ENCODE data around the gene ERVMER34-1. TPM values are rescaled to one million over a fixed set of nuclear protein-coding genes. Genes with fewer than 3 reads are reported as not detected.

ERVMER34-1 gene
- total RNA-seq, 1 donor from 2014 or later = not detected

DNA sequence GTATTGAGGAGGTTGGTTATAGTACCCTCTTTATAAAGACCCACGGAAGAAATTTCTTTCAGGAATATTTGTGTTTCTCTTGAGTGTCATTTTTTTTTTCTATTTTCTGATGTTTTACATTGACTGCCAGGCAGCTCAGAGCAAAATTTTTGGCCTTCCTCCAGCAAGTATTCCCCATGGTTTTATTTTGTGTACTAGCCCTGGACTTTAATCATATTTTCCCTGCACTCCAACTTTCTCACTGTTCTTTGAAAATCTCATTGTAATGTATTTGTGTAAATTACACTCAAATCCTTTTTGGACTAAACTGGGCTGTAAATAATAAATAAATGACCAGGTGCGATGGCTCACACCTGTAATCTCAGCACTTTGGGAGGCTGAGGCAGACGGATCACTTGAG is 46.6 kb downstream of the ERVMER34-1 start:
- TF ChIP-seq CTCF (IDR thresholded peaks at IDR 0.05) = no peak
- DNase-seq (ENCODE audit: low spot score in 2 of 2) = no peak
- Histone ChIP-seq H3K9me3 (no peaks in the 10 kb centered on the region), H3K36me3 (no peaks in the 10 kb centered on the region), H3K4me1 (peaks cover 0 to 3% of the 10 kb centered on the region in 2 donors), H3K27me3 (no peaks in the 10 kb centered on the region), H3K4me3 (no peak overlapping the region), H3K27ac (no peak overlapping the region)
- intact Hi-C loops (cut with DNase I) = loop anchor here (5.0 kb wide), 1 partner anchor 452 kb away; no protein-coding TSS in a partner anchor

GRCh38 chr4:52704133-52704532 is 47.1 kb downstream of the ERVMER34-1 start:
- Histone ChIP-seq H3K27me3 (no peaks in the 10 kb centered on the region), H3K4me1 (peaks cover 0 to 3% of the 10 kb centered on the region in 2 donors), H3K36me3 (no peaks in the 10 kb centered on the region), H3K4me3 (no peak overlapping the region), H3K27ac (no peak overlapping the region), H3K9me3 (no peaks in the 10 kb centered on the region)
- TF ChIP-seq CTCF (IDR thresholded peaks at IDR 0.05) = no peak
- intact Hi-C loops (cut with DNase I) = no loop called here
- no peak for DNase-seq (ENCODE audit: low spot score in 2 of 2)

DNA sequence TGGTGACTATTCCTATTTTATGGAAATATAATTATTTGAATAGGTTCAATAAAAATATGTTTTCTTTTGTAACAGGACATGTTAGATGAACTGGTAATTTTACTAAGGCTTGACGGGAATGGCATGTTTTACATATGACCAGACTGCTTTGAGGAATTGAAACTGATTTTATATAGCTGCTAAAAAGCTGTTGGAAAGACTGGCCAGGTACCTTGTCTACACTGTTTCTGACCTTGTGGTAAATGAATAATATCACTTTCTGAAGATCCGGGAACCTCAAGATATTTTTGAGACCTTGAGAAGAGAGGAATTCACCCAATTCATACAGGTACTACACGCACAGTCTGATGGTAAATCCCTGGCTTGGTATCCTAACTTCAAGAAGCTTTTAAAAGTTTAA is 50.0 kb downstream of the ERVMER34-1 start:
- intact Hi-C loops (cut with DNase I) = no loop called here
- Histone ChIP-seq H3K27ac (no peak overlapping the region), H3K27me3 (no peaks in the 10 kb centered on the region), H3K4me1 (peaks cover 0 to 3% of the 10 kb centered on the region in 2 donors), H3K4me3 (no peak overlapping the region), H3K9me3 (no peaks in the 10 kb centered on the region), H3K36me3 (no peaks in the 10 kb centered on the region)
- no peak for DNase-seq (ENCODE audit: low spot score in 2 of 2)
- no peak for TF ChIP-seq CTCF (IDR thresholded peaks at IDR 0.05)

GRCh38 chr4:52694936-52695335 is 56.3 kb downstream of the ERVMER34-1 start:
- H3K27ac ChIP-seq = no peak overlapping the region
- no peak overlapping the region for H3K4me3 ChIP-seq
- H3K36me3 ChIP-seq = no peaks in the 10 kb centered on the region
- intact Hi-C loops (cut with DNase I) = no loop called here
- H3K4me1 ChIP-seq = no peaks in the 10 kb centered on the region
- no peak for TF ChIP-seq CTCF (IDR thresholded peaks at IDR 0.05)
- H3K27me3 ChIP-seq = no peaks in the 10 kb centered on the region
- no peak for DNase-seq (ENCODE audit: low spot score in 2 of 2)
- peaks cover 11 to 15% of the 10 kb centered on the region in 2 donors for H3K9me3 ChIP-seq

GRCh38 chr4:52693492-52693891 is 57.7 kb downstream of the ERVMER34-1 start:
- DNase-seq (ENCODE audit: low spot score in 2 of 2) = no peak
- intact Hi-C loops (cut with DNase I) = no loop called here
- H3K4me3 ChIP-seq = no peak overlapping the region
- H3K36me3 ChIP-seq = no peaks in the 10 kb centered on the region
- H3K27me3 ChIP-seq = no peaks in the 10 kb centered on the region
- no peak for TF ChIP-seq CTCF (IDR thresholded peaks at IDR 0.05)
- H3K4me1 ChIP-seq = no peaks in the 10 kb centered on the region
- peaks cover 11 to 15% of the 10 kb centered on the region in 2 donors for H3K9me3 ChIP-seq
- H3K27ac ChIP-seq = no peak overlapping the region

Other genes with a start within 250 kb of the ERVMER34-1 start
- gene USP46, start 92.1 kb downstream of the ERVMER34-1 start, total RNA-seq = 7.5 TPM
- gene RASL11B, start 110.9 kb upstream of the ERVMER34-1 start, total RNA-seq = not detected